Nephron progenitor cell (in vitro differentiated cells): ENCODE measurements around the gene SDS.

Source experiments
- DNase-seq: peaks from one replicate; pipeline ENCODE4 v3.0.0; 2021
- H3K27ac Mint-ChIP-seq: 2 replicates; pipeline ENCODE4 v1.8.0; 2021; ENCODE audit warnings: mild to moderate bottlenecking, moderate library complexity, mixed read lengths
- H3K27me3 Mint-ChIP-seq: 2 replicates; pipeline ENCODE4 v1.8.0; 2021; ENCODE audit warnings: mild to moderate bottlenecking, low read depth, mixed read lengths; ENCODE audit not compliant: poor library complexity
- H3K36me3 Mint-ChIP-seq: 2 replicates; pipeline ENCODE4 v1.8.0; 2021; ENCODE audit warnings: low read depth, mixed read lengths
- H3K4me1 Mint-ChIP-seq: 2 replicates; pipeline ENCODE4 v1.8.0; 2021; ENCODE audit warnings: mixed read lengths
- H3K4me3 Mint-ChIP-seq: 2 replicates; pipeline ENCODE4 v1.8.0; 2021; ENCODE audit warnings: mild to moderate bottlenecking, moderate library complexity, mixed read lengths
- H3K9me3 Mint-ChIP-seq: 2 replicates; pipeline ENCODE4 v1.8.0; 2021; ENCODE audit warnings: mild to moderate bottlenecking, moderate library complexity, mixed read lengths
- TF ChIP-seq, protein P1 (sequence below): fragments of 200-600 bp; sonication (generic); IDR thresholded peaks from 2 replicates; pipeline ENCODE4 v1.5.0; 2021; ENCODE audit warnings: antibody characterized with exemption

Gene SDS

DNA sequence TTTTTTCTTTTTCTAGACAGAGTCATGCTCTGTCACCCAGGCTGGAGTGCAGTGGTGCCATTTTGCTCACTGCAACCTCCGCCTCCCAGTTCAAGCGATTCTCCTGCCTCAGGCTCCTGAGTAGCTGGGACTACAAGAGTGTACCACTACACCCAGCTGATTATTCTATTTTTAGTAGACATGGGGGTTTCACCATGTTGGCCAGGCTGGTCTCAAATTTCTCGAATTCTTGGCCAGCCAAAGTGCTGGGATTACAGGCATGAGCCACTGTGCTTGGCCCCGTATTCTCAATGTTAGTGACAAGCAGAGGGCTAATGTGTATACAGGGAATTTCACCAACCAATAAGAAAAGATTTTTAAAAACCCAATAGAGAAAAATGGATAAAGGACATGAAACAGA lies 36.9 kb downstream of the SDS start:
- Mint-ChIP-seq H3K27me3 (peaks cover 2% of the 10 kb centered on the region), H3K9me3 (no peaks in the 10 kb centered on the region), H3K36me3 (peaks cover under 1% of the 10 kb centered on the region), H3K4me1 (no peaks in the 10 kb centered on the region), H3K4me3 (no peak overlapping the region), H3K27ac (no peak overlapping the region)
- no peak for DNase-seq
- TF ChIP-seq, protein P1, sequence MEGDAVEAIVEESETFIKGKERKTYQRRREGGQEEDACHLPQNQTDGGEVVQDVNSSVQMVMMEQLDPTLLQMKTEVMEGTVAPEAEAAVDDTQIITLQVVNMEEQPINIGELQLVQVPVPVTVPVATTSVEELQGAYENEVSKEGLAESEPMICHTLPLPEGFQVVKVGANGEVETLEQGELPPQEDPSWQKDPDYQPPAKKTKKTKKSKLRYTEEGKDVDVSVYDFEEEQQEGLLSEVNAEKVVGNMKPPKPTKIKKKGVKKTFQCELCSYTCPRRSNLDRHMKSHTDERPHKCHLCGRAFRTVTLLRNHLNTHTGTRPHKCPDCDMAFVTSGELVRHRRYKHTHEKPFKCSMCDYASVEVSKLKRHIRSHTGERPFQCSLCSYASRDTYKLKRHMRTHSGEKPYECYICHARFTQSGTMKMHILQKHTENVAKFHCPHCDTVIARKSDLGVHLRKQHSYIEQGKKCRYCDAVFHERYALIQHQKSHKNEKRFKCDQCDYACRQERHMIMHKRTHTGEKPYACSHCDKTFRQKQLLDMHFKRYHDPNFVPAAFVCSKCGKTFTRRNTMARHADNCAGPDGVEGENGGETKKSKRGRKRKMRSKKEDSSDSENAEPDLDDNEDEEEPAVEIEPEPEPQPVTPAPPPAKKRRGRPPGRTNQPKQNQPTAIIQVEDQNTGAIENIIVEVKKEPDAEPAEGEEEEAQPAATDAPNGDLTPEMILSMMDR, result no peak

DNA sequence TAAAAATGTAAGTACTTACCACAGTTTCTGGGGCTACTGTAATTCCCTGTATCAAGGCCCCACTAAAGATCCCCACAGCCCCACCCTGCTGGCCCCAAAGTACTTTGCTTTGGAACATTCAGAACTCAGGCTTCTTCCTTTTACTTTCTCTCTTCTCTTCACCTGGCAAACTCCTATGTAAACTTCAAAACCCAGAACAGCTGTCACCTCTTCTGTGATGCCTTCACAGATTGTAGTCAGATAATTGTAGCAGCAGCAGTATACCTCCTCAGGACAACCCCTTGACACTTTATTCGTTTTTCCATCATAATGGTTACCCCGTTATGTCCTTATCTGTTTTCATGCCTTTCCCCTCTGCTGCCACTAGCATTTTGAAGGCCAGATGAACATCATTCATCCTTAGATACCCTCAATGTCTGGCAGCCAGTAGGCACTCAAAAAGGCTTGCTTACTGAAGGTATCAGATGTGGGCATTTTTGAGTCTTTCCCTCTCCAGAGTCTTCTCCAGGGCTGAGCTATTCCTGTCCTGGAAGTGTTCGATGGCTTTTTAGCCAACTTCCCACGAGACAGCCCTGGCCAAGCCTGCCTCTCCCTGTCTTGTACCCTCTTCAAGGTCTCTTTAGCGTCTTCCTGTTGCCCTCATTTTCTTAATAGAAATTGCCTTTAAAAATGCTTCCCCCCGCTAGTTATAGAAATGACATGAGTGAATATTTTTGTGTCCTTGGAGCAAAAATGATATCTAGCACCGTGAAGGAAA lies 37.9 kb downstream of the SDS start:
- Mint-ChIP-seq H3K36me3 (peaks cover 4% of the 10 kb centered on the region), H3K27ac (no peak overlapping the region), H3K27me3 (peaks cover 2% of the 10 kb centered on the region), H3K4me1 (no peaks in the 10 kb centered on the region), H3K4me3 (no peak overlapping the region), H3K9me3 (no peaks in the 10 kb centered on the region)
- DNase-seq, result no peak
- TF ChIP-seq, protein P1, result no peak

DNA sequence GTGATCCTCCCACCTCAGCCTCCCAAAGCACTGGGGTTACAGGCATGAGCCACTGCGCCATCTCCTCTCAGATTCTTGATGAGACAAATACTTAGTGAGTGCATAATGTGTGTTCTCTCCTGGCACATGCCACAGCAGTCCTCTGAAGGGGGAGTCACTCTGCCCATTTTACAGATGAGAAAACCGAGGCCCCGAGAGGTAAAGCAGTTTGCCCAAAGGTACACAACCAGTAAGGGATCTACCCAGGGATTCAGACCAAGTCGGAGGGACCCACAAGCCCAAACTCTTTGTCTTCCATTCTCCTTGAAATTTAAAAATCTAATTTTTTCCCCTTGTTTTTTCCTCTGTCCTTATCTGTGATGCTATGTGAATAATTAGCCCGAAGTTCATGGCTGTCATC lies 39.0 kb downstream of the SDS start:
- no peak overlapping the region for H3K4me3 Mint-ChIP-seq
- TF ChIP-seq, protein P1, result no peak
- H3K9me3 Mint-ChIP-seq, result no peaks in the 10 kb centered on the region
- peaks cover 2% of the 10 kb centered on the region for H3K27me3 Mint-ChIP-seq
- peaks cover 4% of the 10 kb centered on the region for H3K36me3 Mint-ChIP-seq
- DNase-seq, result no peak
- peaks cover 5% of the 10 kb centered on the region for H3K4me1 Mint-ChIP-seq
- H3K27ac Mint-ChIP-seq, result peak overlapping the region; percentile 61

DNA sequence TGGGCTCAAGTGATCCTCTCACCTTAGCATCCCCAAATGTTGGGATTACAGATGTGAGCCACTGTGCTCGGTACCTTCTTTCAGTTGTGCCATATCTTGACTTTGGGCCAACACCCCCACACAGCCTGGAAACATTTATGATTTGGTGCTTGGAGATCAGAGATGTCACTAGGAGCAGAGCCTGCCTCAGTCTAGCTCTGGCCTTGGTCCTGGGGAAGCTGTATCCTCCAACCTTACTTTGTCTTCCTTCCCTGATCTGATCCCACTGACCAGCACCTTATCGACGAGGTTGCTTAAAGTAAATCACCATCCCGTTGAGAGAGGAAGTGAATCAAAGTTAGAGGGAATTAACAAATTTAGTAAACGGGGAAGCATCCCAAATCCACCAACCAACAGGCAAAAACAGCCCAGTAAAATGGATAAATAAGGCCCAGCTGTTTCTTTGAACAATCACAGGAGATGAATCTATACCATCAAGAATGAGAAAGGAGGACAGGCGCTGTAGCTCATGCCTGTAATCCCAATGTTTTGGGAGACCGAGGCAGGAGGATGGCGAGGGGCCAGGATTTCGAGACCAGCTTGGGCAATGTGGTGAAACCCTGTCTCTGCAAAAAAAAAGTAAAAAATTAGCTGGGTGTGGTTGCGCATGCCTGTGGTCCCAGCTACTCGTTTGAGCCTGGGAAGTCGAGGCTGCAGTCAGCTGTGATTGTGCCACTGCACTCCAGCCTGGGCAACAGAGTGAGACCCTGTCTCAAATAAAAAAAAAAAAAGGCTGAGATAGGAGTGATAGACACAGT lies 41.9 kb downstream of the SDS start:
- Mint-ChIP-seq H3K27me3 (peaks cover 6% of the 10 kb centered on the region), H3K27ac (no peak overlapping the region), H3K36me3 (peaks cover 4% of the 10 kb centered on the region), H3K4me1 (peaks cover 17% of the 10 kb centered on the region), H3K9me3 (no peaks in the 10 kb centered on the region), H3K4me3 (no peak overlapping the region)
- TF ChIP-seq, protein P1, result no peak
- no peak for DNase-seq

DNA sequence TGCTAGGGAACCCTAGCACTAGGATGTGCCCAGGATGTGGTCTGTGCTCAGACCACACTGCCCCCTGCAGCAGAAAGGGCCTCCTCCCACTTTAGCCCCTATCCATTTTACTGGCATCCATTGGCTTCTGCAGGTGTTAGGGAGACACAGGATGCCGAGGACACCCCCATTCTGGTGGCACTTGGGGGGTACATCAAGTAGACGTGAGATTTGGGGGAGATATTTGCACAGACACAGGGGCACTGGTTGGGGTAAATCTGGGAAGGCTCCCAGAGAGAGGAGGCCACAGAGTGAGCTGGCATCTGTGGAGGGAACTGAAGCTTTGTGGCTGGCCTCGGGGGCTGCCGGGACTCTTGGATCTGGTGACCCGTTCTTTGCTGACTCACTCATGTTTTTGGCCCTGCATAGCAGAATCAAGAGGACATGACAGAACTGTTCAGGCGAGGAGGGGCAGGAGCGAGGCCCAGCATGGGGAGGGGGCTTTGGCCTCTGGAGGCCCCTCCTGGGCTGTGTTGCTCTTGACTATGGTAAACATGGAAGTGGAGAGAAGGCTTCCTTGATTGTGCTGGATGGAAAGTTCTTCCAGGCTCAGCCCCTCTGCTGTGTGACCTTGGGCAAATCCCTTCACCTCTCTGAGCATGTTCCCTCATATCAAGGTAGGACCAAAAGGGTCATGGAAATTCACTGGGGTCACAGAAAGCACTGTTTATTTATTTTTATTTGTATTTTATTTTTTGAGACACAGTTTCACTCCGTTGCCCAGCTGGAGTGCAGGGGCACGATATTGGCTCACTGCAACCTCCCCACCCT lies 43.5 kb downstream of the SDS start:
- DNase-seq, result no peak
- no peak overlapping the region for H3K27ac Mint-ChIP-seq
- no peaks in the 10 kb centered on the region for H3K9me3 Mint-ChIP-seq
- peaks cover 4% of the 10 kb centered on the region for H3K36me3 Mint-ChIP-seq
- H3K4me1 Mint-ChIP-seq, result peaks cover 17% of the 10 kb centered on the region
- H3K4me3 Mint-ChIP-seq, result peak overlapping the region; percentile 92
- H3K27me3 Mint-ChIP-seq, result peaks cover 16% of the 10 kb centered on the region
- TF ChIP-seq, protein P1, result no peak
